Large intestine (tissue), 3 donors: Measurements from ENCODE around the gene GDF11. TPM values are rescaled to one million over a fixed set of nuclear protein-coding genes. Genes with fewer than 3 reads are reported as not detected.

Experiments
- DNase-seq, 2 donors: peaks; one replicate each; pipeline versions ENCODE4 v3.0.0 to v3.0.0-alpha.2; 2013
- H3K27ac ChIP-seq: one replicate; pipeline ENCODE4 v1.5.1; 2013; ENCODE audit warnings: low read length
- H3K27me3 ChIP-seq: 2 replicates; pipeline ENCODE4 v1.6.1; 2013; ENCODE audit warnings: low read length; ENCODE audit not compliant: control insufficient read depth, insufficient read depth
- H3K36me3 ChIP-seq: 2 replicates; pipeline ENCODE4 v1.6.1; 2013; ENCODE audit warnings: low read length; ENCODE audit not compliant: control insufficient read depth, insufficient read depth
- H3K4me1 ChIP-seq: one replicate; pipeline ENCODE4 v1.6.1; 2013; ENCODE audit warnings: low read length; ENCODE audit not compliant: control insufficient read depth, insufficient read depth
- H3K4me3 ChIP-seq: one replicate; pipeline ENCODE4 v1.5.1; 2013; ENCODE audit warnings: low read length
- H3K9me3 ChIP-seq: one replicate; pipeline ENCODE4 v1.6.1; 2013; ENCODE audit warnings: mild to moderate bottlenecking, low read depth, low read length, moderate library complexity; ENCODE audit not compliant: control insufficient read depth
- WGBS: methylation state at CpG from one replicate; pipeline ENCODE4 v1.1.5; 2013; ENCODE audit warnings: low lambda C conversion rate; ENCODE audit not compliant: insufficient coverage; 5-methylcytosine and 5-hydroxymethylcytosine counted together
- polyA plus RNA-seq: library from polyadenylated mRNA; unstranded; fragments of 120-200 nt; gene quantifications from one replicate; pipeline ENCODE4 v1.2.1, GENCODE V29; 2013

Gene GDF11
- polyA plus RNA-seq, 1 donor = 4.2 TPM

GRCh38 chr12:55760663-55761062, 17.7 kb downstream of the GDF11 start:
- DNase-seq = no peak
- no peaks in the 10 kb centered on the region for H3K4me1 ChIP-seq
- no peak overlapping the region for H3K27ac ChIP-seq
- peaks cover 56% of the 10 kb centered on the region for H3K36me3 ChIP-seq
- H3K9me3 ChIP-seq = peaks cover 4% of the 10 kb centered on the region
- WGBS = no CpG with 5 or more reads among the region's 6 CpGs
- H3K27me3 ChIP-seq = no peaks in the 10 kb centered on the region
- H3K4me3 ChIP-seq = no peak overlapping the region

GRCh38 chr12:55762646-55763045, 19.7 kb downstream of the GDF11 start:
- Histone ChIP-seq H3K36me3 (peaks cover 50% of the 10 kb centered on the region), H3K9me3 (peaks cover 4% of the 10 kb centered on the region)

GRCh38 chr12:55765736-55766290, 22.9 kb downstream of the GDF11 start:
- Histone ChIP-seq H3K27ac (no peak overlapping the region), H3K36me3 (peaks cover 33% of the 10 kb centered on the region), H3K9me3 (no peaks in the 10 kb centered on the region), H3K4me3 (no peak overlapping the region), H3K27me3 (no peaks in the 10 kb centered on the region), H3K4me1 (no peaks in the 10 kb centered on the region)
- no CpG with 5 or more reads among the region's 5 CpGs for WGBS
- DNase-seq = no peak

More at GRCh38 chr12:55762646-55763045, 19.7 kb downstream of the GDF11 start:
- Histone ChIP-seq H3K27ac (no peak overlapping the region), H3K4me1 (no peaks in the 10 kb centered on the region), H3K27me3 (no peaks in the 10 kb centered on the region), H3K4me3 (no peak overlapping the region)
- no peak for DNase-seq

- H3K4me3 ChIP-seq = no peak overlapping the region
- H3K27ac ChIP-seq = no peak overlapping the region
- H3K4me1 ChIP-seq = no peaks in the 10 kb centered on the region
- 60% methylated on average over 1 of the region's 4 CpGs for WGBS
- peaks cover 41% of the 10 kb centered on the region for H3K36me3 ChIP-seq
- H3K27me3 ChIP-seq = no peaks in the 10 kb centered on the region
- no peak for DNase-seq
- H3K9me3 ChIP-seq = no peaks in the 10 kb centered on the region
These were observed 24.2 kb downstream of the GDF11 start for GRCh38 chr12:55767156-55767555.

GRCh38 chr12:55771736-55772135, 28.8 kb downstream of the GDF11 start:
- H3K27ac ChIP-seq = no peak overlapping the region
- no peak for DNase-seq
- H3K9me3 ChIP-seq = no peaks in the 10 kb centered on the region
- no peaks in the 10 kb centered on the region for H3K4me1 ChIP-seq
- no peak overlapping the region for H3K4me3 ChIP-seq
- no peaks in the 10 kb centered on the region for H3K27me3 ChIP-seq
- WGBS = no CpG with 5 or more reads among the region's 6 CpGs
- peaks cover 37% of the 10 kb centered on the region for H3K36me3 ChIP-seq

- Histone ChIP-seq H3K4me3 (no peak overlapping the region), H3K27ac (no peak overlapping the region), H3K4me1 (no peaks in the 10 kb centered on the region), H3K27me3 (no peaks in the 10 kb centered on the region), H3K36me3 (peaks cover 49% of the 10 kb centered on the region), H3K9me3 (no peaks in the 10 kb centered on the region)
- WGBS = no CpG with 5 or more reads among the region's 3 CpGs
- DNase-seq = no peak
These were observed 34.9 kb downstream of the GDF11 start for GRCh38 chr12:55777856-55778255.

GRCh38 chr12:55780685-55781084, 37.8 kb downstream of the GDF11 start:
- no CpG with 5 or more reads among the region's 2 CpGs for WGBS
- Histone ChIP-seq H3K4me3 (no peak overlapping the region), H3K27me3 (no peaks in the 10 kb centered on the region), H3K9me3 (no peaks in the 10 kb centered on the region), H3K36me3 (peaks cover 66% of the 10 kb centered on the region), H3K4me1 (no peaks in the 10 kb centered on the region), H3K27ac (no peak overlapping the region)
- DNase-seq = no peak

- peaks cover 68% of the 10 kb centered on the region for H3K36me3 ChIP-seq
- no peak overlapping the region for H3K27ac ChIP-seq
- no peak for DNase-seq
- no peaks in the 10 kb centered on the region for H3K4me1 ChIP-seq
- H3K4me3 ChIP-seq = no peak overlapping the region
- no peaks in the 10 kb centered on the region for H3K27me3 ChIP-seq
- 95% methylated on average over 4 of the region's 7 CpGs for WGBS
- no peaks in the 10 kb centered on the region for H3K9me3 ChIP-seq
These were observed 45.6 kb downstream of the GDF11 start for GRCh38 chr12:55788546-55788945.

GRCh38 chr12:55789171-55789570, 46.2 kb downstream of the GDF11 start:
- WGBS = 80% methylated on average over 1 of the region's 2 CpGs
- Histone ChIP-seq H3K4me3 (no peak overlapping the region), H3K27me3 (no peaks in the 10 kb centered on the region), H3K36me3 (peaks cover 65% of the 10 kb centered on the region), H3K4me1 (no peaks in the 10 kb centered on the region), H3K9me3 (no peaks in the 10 kb centered on the region), H3K27ac (no peak overlapping the region)
- no peak for DNase-seq

GRCh38 chr12:55789893-55790292, 47.0 kb downstream of the GDF11 start:
- no peaks in the 10 kb centered on the region for H3K27me3 ChIP-seq
- no peak overlapping the region for H3K4me3 ChIP-seq
- 100% methylated on average over 2 of the region's 4 CpGs for WGBS
- no peak overlapping the region for H3K27ac ChIP-seq
- no peaks in the 10 kb centered on the region for H3K4me1 ChIP-seq
- H3K9me3 ChIP-seq = no peaks in the 10 kb centered on the region
- DNase-seq = no peak
- peaks cover 65% of the 10 kb centered on the region for H3K36me3 ChIP-seq

- Histone ChIP-seq H3K4me3 (no peak overlapping the region), H3K27ac (no peak overlapping the region), H3K27me3 (no peaks in the 10 kb centered on the region), H3K4me1 (no peaks in the 10 kb centered on the region), H3K9me3 (no peaks in the 10 kb centered on the region), H3K36me3 (peaks cover 62% of the 10 kb centered on the region)
- DNase-seq = no peak
These were observed 53.0 kb downstream of the GDF11 start for GRCh38 chr12:55795950-55796349.
